ENCODE results near the gene HOXD11.

Gene HOXD11

DNA sequence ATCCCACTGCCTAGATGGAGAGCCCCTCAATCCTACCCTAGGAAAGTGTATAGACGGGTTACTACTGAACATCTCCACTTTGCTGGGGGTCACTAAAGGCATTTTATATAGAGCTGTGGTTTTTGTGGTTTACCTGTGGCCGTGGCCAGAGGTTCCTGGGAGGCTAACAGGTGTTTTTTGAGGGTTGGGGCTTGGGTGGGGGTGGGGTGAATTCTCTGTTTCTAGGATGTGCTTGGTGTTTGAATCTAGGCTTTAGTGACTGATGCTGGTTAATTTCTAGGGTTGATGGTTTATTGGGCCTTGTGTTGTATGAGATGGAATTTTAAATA lies 30.1 kb downstream of the HOXD11 start:
- no peak overlapping the region for H3K27ac ChIP-seq (ENCODE audit: low read length)
- no peak overlapping the region for H3K9ac ChIP-seq (ENCODE audit: low read length)
- no peaks in the 10 kb centered on the region for H4K20me1 ChIP-seq (ENCODE audit: insufficient read depth, low read length)
- H3K4me2 ChIP-seq (ENCODE audit: low read length) = no peak overlapping the region
- H3K36me3 ChIP-seq (replicated peaks; ENCODE audit: low read depth, low read length) = no peaks in the 10 kb centered on the region
- H3K79me2 ChIP-seq (ENCODE audit: low read length) = no peaks in the 10 kb centered on the region
- H2AFZ ChIP-seq (ENCODE audit: low read depth, low read length) = no peak overlapping the region
- H3K9me3 ChIP-seq (ENCODE audit: insufficient read depth, low read length) = no peaks in the 10 kb centered on the region
- H3K4me1 ChIP-seq (ENCODE audit: low read length) = 0 out of 2 replicates have a peak, but pooled peaks cover 5% of the 10 kb centered on the region
- no peak for TF ChIP-seq EZH2phosphoT487 (IDR thresholded peaks at IDR 0.05; ENCODE audit: low read depth)
- TF ChIP-seq, protein P1, sequence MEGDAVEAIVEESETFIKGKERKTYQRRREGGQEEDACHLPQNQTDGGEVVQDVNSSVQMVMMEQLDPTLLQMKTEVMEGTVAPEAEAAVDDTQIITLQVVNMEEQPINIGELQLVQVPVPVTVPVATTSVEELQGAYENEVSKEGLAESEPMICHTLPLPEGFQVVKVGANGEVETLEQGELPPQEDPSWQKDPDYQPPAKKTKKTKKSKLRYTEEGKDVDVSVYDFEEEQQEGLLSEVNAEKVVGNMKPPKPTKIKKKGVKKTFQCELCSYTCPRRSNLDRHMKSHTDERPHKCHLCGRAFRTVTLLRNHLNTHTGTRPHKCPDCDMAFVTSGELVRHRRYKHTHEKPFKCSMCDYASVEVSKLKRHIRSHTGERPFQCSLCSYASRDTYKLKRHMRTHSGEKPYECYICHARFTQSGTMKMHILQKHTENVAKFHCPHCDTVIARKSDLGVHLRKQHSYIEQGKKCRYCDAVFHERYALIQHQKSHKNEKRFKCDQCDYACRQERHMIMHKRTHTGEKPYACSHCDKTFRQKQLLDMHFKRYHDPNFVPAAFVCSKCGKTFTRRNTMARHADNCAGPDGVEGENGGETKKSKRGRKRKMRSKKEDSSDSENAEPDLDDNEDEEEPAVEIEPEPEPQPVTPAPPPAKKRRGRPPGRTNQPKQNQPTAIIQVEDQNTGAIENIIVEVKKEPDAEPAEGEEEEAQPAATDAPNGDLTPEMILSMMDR (IDR thresholded peaks at IDR 0.05; ENCODE audit: low read depth, low read length) = no peak
- no peak overlapping the region for H3K4me3 ChIP-seq (ENCODE audit: low read length)
- H3K27me3 ChIP-seq (ENCODE audit: low read depth, low read length) = no peaks in the 10 kb centered on the region

DNA sequence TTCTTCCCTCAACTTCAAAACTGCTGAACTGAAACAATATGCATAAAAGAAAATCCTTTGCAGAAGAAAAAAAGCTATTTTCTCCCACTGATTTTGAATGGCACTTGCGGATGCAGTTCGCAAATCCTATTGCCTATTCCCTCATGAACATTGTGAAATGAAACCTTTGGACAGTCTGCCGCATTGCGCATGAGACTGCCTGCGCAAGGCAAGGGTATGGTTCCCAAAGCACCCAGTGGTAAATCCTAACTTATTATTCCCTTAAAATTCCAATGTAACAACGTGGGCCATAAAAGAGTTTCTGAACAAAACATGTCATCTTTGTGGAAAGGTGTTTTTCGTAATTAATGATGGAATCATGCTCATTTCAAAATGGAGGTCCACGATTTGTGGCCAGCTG lies 30.8 kb downstream of the HOXD11 start:
- Histone ChIP-seq H2AFZ (ENCODE audit: low read depth, low read length) (no peak overlapping the region), H3K4me2 (ENCODE audit: low read length) (no peak overlapping the region), H4K20me1 (ENCODE audit: insufficient read depth, low read length) (no peaks in the 10 kb centered on the region), H3K9me3 (ENCODE audit: insufficient read depth, low read length) (no peaks in the 10 kb centered on the region), H3K36me3 (replicated peaks; ENCODE audit: low read depth, low read length) (no peaks in the 10 kb centered on the region), H3K27ac (ENCODE audit: low read length) (no peak overlapping the region), H3K4me3 (ENCODE audit: low read length) (no peak overlapping the region), H3K27me3 (ENCODE audit: low read depth, low read length) (no peaks in the 10 kb centered on the region), H3K4me1 (ENCODE audit: low read length) (0 out of 2 replicates have a peak, but pooled peaks cover 5% of the 10 kb centered on the region), H3K79me2 (ENCODE audit: low read length) (no peaks in the 10 kb centered on the region), H3K9ac (ENCODE audit: low read length) (no peak overlapping the region)
- TF ChIP-seq, protein P1 (IDR thresholded peaks at IDR 0.05; ENCODE audit: low read depth, low read length) = no peak
- no peak for TF ChIP-seq EZH2phosphoT487 (IDR thresholded peaks at IDR 0.05; ENCODE audit: low read depth)

DNA sequence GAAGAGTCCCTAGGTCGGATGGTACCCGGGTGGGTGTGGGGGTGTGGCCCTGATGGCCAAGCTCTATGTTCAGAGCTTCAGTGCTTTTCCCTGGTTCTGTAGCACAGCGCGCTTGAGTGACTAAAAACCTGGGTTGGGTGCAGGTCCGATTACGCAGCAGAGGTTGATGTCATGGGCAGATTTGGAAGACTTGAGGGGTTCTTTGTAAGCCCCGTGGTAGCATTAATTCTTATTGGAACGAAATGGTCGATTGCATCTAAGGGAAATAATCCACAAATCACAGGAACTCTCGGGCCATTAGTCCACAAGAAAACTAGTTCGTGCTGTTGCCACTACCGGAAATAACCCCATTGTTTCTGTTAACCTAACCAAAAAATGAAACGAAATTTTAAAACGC lies 31.4 kb downstream of the HOXD11 start:
- Histone ChIP-seq H4K20me1 (ENCODE audit: insufficient read depth, low read length) (no peaks in the 10 kb centered on the region), H3K36me3 (replicated peaks; ENCODE audit: low read depth, low read length) (no peaks in the 10 kb centered on the region), H3K9ac (ENCODE audit: low read length) (no peak overlapping the region), H3K79me2 (ENCODE audit: low read length) (no peaks in the 10 kb centered on the region), H3K4me1 (ENCODE audit: low read length) (0 out of 2 replicates have a peak, but pooled peaks cover 5% of the 10 kb centered on the region), H2AFZ (ENCODE audit: low read depth, low read length) (no peak overlapping the region), H3K4me2 (ENCODE audit: low read length) (no peak overlapping the region), H3K27ac (ENCODE audit: low read length) (no peak overlapping the region), H3K9me3 (ENCODE audit: insufficient read depth, low read length) (no peaks in the 10 kb centered on the region), H3K4me3 (ENCODE audit: low read length) (no peak overlapping the region), H3K27me3 (ENCODE audit: low read depth, low read length) (no peaks in the 10 kb centered on the region)
- TF ChIP-seq EZH2phosphoT487 (IDR thresholded peaks at IDR 0.05; ENCODE audit: low read depth) = no peak
- TF ChIP-seq, protein P1 (IDR thresholded peaks at IDR 0.05; ENCODE audit: low read depth, low read length) = no peak

DNA sequence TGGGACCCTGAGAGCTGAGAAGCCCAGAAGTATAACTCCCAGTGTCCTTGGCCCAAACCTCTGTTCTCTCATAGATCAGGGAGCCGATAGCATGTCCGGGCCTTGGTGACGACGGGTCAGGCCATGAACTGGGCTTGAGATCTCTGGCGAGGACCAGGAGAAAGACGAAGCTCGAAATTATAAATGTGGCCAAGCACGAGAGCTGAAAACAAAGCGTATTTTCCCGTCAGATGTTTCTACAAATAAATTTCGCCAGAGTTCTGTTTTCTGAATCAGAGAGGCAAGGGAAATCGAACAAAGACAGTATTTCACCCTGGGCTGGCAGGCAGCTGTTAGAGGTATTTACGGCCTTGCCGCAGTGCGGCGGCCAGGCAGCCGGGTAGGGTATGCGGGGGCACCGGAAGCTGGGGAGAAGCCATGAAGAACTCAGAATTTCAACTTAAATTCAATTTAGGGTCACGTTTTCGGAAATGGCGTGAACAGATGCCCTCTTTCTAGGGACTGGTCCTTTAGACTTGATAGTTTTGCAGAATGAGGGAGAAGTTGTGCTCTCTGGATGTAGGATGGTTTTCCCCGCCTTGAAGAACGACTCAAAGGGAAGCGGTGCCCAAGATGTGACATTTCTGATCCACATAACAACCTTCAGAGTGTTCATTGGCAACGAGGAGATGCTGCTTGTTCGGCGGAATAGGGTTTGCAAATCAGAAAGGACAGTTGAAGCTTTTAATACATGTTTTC lies 32.0 kb downstream of the HOXD11 start:
- H4K20me1 ChIP-seq (ENCODE audit: insufficient read depth, low read length) = no peaks in the 10 kb centered on the region
- no peaks in the 10 kb centered on the region for H3K36me3 ChIP-seq (replicated peaks; ENCODE audit: low read depth, low read length)
- no peaks in the 10 kb centered on the region for H3K9me3 ChIP-seq (ENCODE audit: insufficient read depth, low read length)
- H3K9ac ChIP-seq (ENCODE audit: low read length) = no peak overlapping the region
- TF ChIP-seq, protein P1 (IDR thresholded peaks at IDR 0.05; ENCODE audit: low read depth, low read length) = no peak
- no peak for TF ChIP-seq EZH2phosphoT487 (IDR thresholded peaks at IDR 0.05; ENCODE audit: low read depth)
- H3K27ac ChIP-seq (ENCODE audit: low read length) = no peak overlapping the region
- H3K79me2 ChIP-seq (ENCODE audit: low read length) = no peaks in the 10 kb centered on the region
- H3K4me2 ChIP-seq (ENCODE audit: low read length) = no peak overlapping the region
- H2AFZ ChIP-seq (ENCODE audit: low read depth, low read length) = no peak overlapping the region
- H3K4me3 ChIP-seq (ENCODE audit: low read length) = no peak overlapping the region
- H3K4me1 ChIP-seq (ENCODE audit: low read length) = 0 out of 2 replicates have a peak, but pooled peaks cover 5% of the 10 kb centered on the region
- H3K27me3 ChIP-seq (ENCODE audit: low read depth, low read length) = no peaks in the 10 kb centered on the region
